ENCODE measurements around the gene VWF.

VWF gene

GRCh38 chr12:6113691-6114475, 10.6 kb downstream of the VWF start:
- no peak overlapping the region for H3K27ac ChIP-seq (ENCODE audit: low read depth, low read length, poor library complexity, severe bottlenecking)
- no peaks in the 10 kb centered on the region for H4K20me1 ChIP-seq (ENCODE audit: insufficient read depth, low read length)
- no peaks in the 10 kb centered on the region for H3K79me2 ChIP-seq (ENCODE audit: insufficient read depth, low read length)
- H3K9me3 ChIP-seq (ENCODE audit: low read length), result no peaks in the 10 kb centered on the region
- no peaks in the 10 kb centered on the region for H3K4me1 ChIP-seq (ENCODE audit: insufficient read depth, low read length, severe bottlenecking)
- no peaks in the 10 kb centered on the region for H3F3A ChIP-seq (ENCODE audit: insufficient read depth, low read length)
- TF ChIP-seq CTCF (IDR thresholded peaks at IDR 0.05; ENCODE audit: low read length) (no peak), EZH2 (IDR thresholded peaks at IDR 0.05; ENCODE audit: borderline replicate concordance, low read length) (no peak)
- no peak overlapping the region for H3K9ac ChIP-seq (ENCODE audit: low read length)
- no peaks in the 10 kb centered on the region for H3K36me3 ChIP-seq (ENCODE audit: insufficient read depth, low read length)
- H3K27me3 ChIP-seq (ENCODE audit: insufficient read depth, low read length), result no peaks in the 10 kb centered on the region
- H3K4me2 ChIP-seq (ENCODE audit: low read length), result no peak overlapping the region
- no peaks in the 10 kb centered on the region for H3K9me2 ChIP-seq (ENCODE audit: low read depth, low read length)
- no peak overlapping the region for H3K4me3 ChIP-seq (ENCODE audit: low read depth, low read length, poor library complexity, severe bottlenecking)
- no peak overlapping the region for H2AFZ ChIP-seq (ENCODE audit: low read length)

GRCh38 chr12:6112004-6112403, 12.5 kb downstream of the VWF start:
- no peak overlapping the region for H3K9ac ChIP-seq (ENCODE audit: low read length)
- no peaks in the 10 kb centered on the region for H3K9me2 ChIP-seq (ENCODE audit: low read depth, low read length)
- H3K4me1 ChIP-seq (ENCODE audit: insufficient read depth, low read length, severe bottlenecking), result no peaks in the 10 kb centered on the region
- no peaks in the 10 kb centered on the region for H3K27me3 ChIP-seq (ENCODE audit: insufficient read depth, low read length)
- no peak overlapping the region for H3K4me3 ChIP-seq (ENCODE audit: low read depth, low read length, poor library complexity, severe bottlenecking)
- no peaks in the 10 kb centered on the region for H4K20me1 ChIP-seq (ENCODE audit: insufficient read depth, low read length)
- H3K4me2 ChIP-seq (ENCODE audit: low read length), result no peak overlapping the region
- no peaks in the 10 kb centered on the region for H3K79me2 ChIP-seq (ENCODE audit: insufficient read depth, low read length)
- no peak overlapping the region for H2AFZ ChIP-seq (ENCODE audit: low read length)
- H3K27ac ChIP-seq (ENCODE audit: low read depth, low read length, poor library complexity, severe bottlenecking), result no peak overlapping the region
- no peaks in the 10 kb centered on the region for H3K36me3 ChIP-seq (ENCODE audit: insufficient read depth, low read length)
- no peaks in the 10 kb centered on the region for H3K9me3 ChIP-seq (ENCODE audit: low read length)
- no peaks in the 10 kb centered on the region for H3F3A ChIP-seq (ENCODE audit: insufficient read depth, low read length)
- TF ChIP-seq EZH2 (IDR thresholded peaks at IDR 0.05; ENCODE audit: borderline replicate concordance, low read length) (no peak), CTCF (IDR thresholded peaks at IDR 0.05; ENCODE audit: low read length) (no peak)

- no peak overlapping the region for H3K27ac ChIP-seq (ENCODE audit: low read depth, low read length, poor library complexity, severe bottlenecking)
- no peak for TF ChIP-seq EZH2 (IDR thresholded peaks at IDR 0.05; ENCODE audit: borderline replicate concordance, low read length)
- no peak overlapping the region for H2AFZ ChIP-seq (ENCODE audit: low read length)
- H4K20me1 ChIP-seq (ENCODE audit: insufficient read depth, low read length), result no peaks in the 10 kb centered on the region
- no peaks in the 10 kb centered on the region for H3K9me2 ChIP-seq (ENCODE audit: low read depth, low read length)
- no peak overlapping the region for H3K9ac ChIP-seq (ENCODE audit: low read length)
- no peak overlapping the region for H3K4me2 ChIP-seq (ENCODE audit: low read length)
- no peaks in the 10 kb centered on the region for H3F3A ChIP-seq (ENCODE audit: insufficient read depth, low read length)
- H3K27me3 ChIP-seq (ENCODE audit: insufficient read depth, low read length), result no peaks in the 10 kb centered on the region
- H3K9me3 ChIP-seq (ENCODE audit: low read length), result no peaks in the 10 kb centered on the region
- H3K79me2 ChIP-seq (ENCODE audit: insufficient read depth, low read length), result no peaks in the 10 kb centered on the region
- H3K4me1 ChIP-seq (ENCODE audit: insufficient read depth, low read length, severe bottlenecking), result no peaks in the 10 kb centered on the region
- no peak overlapping the region for H3K4me3 ChIP-seq (ENCODE audit: low read depth, low read length, poor library complexity, severe bottlenecking)
- H3K36me3 ChIP-seq (ENCODE audit: insufficient read depth, low read length), result no peaks in the 10 kb centered on the region
Measured at GRCh38 chr12:6110006-6110405, 14.5 kb downstream of the VWF start.

GRCh38 chr12:6106218-6106617, 18.3 kb downstream of the VWF start:
- Histone ChIP-seq H3K79me2 (ENCODE audit: insufficient read depth, low read length) (no peaks in the 10 kb centered on the region), H3F3A (ENCODE audit: insufficient read depth, low read length) (no peaks in the 10 kb centered on the region), H3K4me1 (ENCODE audit: insufficient read depth, low read length, severe bottlenecking) (no peaks in the 10 kb centered on the region), H3K9me3 (ENCODE audit: low read length) (no peaks in the 10 kb centered on the region), H4K20me1 (ENCODE audit: insufficient read depth, low read length) (no peaks in the 10 kb centered on the region), H3K36me3 (ENCODE audit: insufficient read depth, low read length) (no peaks in the 10 kb centered on the region), H3K27ac (ENCODE audit: low read depth, low read length, poor library complexity, severe bottlenecking) (no peak overlapping the region), H2AFZ (ENCODE audit: low read length) (no peak overlapping the region), H3K9me2 (ENCODE audit: low read depth, low read length) (no peaks in the 10 kb centered on the region), H3K4me3 (ENCODE audit: low read depth, low read length, poor library complexity, severe bottlenecking) (no peak overlapping the region), H3K4me2 (ENCODE audit: low read length) (no peak overlapping the region), H3K9ac (ENCODE audit: low read length) (no peak overlapping the region), H3K27me3 (ENCODE audit: insufficient read depth, low read length) (no peaks in the 10 kb centered on the region)
- TF ChIP-seq EZH2 (IDR thresholded peaks at IDR 0.05; ENCODE audit: borderline replicate concordance, low read length) (no peak), CTCF (IDR thresholded peaks at IDR 0.05; ENCODE audit: low read length) (no peak)

Data from OCI-LY1 (cell line).